MG63 (cell line): ENCODE results near the gene CLCN3. TPM values are rescaled to one million over a fixed set of nuclear protein-coding genes. Genes with fewer than 3 reads are reported as not detected.
"Not testable (repeated sequence)": the region's sequence is repeated elsewhere in the genome, so short reads cannot be mapped to it uniquely, and the experiment has no call there.

Source experiments
- DNase-seq: peaks from one replicate; pipeline ENCODE4 v3.0.0-alpha.2; 2020
- H3K27me3 ChIP-seq: fragments of 250-450 bp; sonication (Bioruptor Pico); 2 replicates; pipeline ENCODE4 v1.5.1; 2020; ENCODE audit warnings: mild to moderate bottlenecking, moderate library complexity
- H3K36me3 ChIP-seq: fragments of 250-450 bp; sonication (Bioruptor Pico); 2 replicates; pipeline ENCODE4 v1.5.1; 2020; ENCODE audit warnings: mild to moderate bottlenecking, moderate library complexity
- H3K4me3 ChIP-seq: fragments of 250-450 bp; sonication (Bioruptor Pico); 2 replicates; pipeline ENCODE4 v1.5.1; 2020; ENCODE audit warnings: mild to moderate bottlenecking, moderate library complexity
- H3K9me3 ChIP-seq: fragments of 250-450 bp; sonication (Bioruptor Pico); 2 replicates; pipeline ENCODE4 v1.5.1; 2020; ENCODE audit warnings: mild to moderate bottlenecking, moderate library complexity
- total RNA-seq: library from RNA; depleted of rRNA; stranded (reverse); fragments of >200 nt; shearing (Covaris generic); gene quantifications from 2 replicates; pipeline ENCODE4 v1.2.3, GENCODE V29; 2014; ENCODE audit warnings: low replicate concordance; rRNA removed

The CLCN3 gene
- 1.9 and 6.1 TPM in 2 replicates for total RNA-seq

- no peaks in the 10 kb centered on the region for H3K9me3 ChIP-seq
- no peaks in the 10 kb centered on the region for H3K27me3 ChIP-seq
- DNase-seq = peak; percentile 94
- peak within 1 kb of the TSS; percentile 72 for H3K4me3 ChIP-seq
- no peaks in the 10 kb centered on the region for H3K36me3 ChIP-seq
Measured at GRCh38 chr4:169619958-169620879, at the start of gene CLCN3. Gene CLCN3, plus strand, starts transcription at chr4:169620578. Its CDS starts 15,351 bp downstream, at chr4:169635929.

GRCh38 chr4:169571012-169571411, 49.4 kb upstream of the CLCN3 start:
- not testable (repeated sequence) for H3K27me3 ChIP-seq, H3K36me3 ChIP-seq, DNase-seq, H3K9me3 ChIP-seq, H3K4me3 ChIP-seq

- Histone ChIP-seq H3K4me3 (no peak overlapping the region), H3K27me3 (no peaks in the 10 kb centered on the region), H3K9me3 (no peaks in the 10 kb centered on the region)
Measured at GRCh38 chr4:169571435-169571834, 48.9 kb upstream of the CLCN3 start.

DNA sequence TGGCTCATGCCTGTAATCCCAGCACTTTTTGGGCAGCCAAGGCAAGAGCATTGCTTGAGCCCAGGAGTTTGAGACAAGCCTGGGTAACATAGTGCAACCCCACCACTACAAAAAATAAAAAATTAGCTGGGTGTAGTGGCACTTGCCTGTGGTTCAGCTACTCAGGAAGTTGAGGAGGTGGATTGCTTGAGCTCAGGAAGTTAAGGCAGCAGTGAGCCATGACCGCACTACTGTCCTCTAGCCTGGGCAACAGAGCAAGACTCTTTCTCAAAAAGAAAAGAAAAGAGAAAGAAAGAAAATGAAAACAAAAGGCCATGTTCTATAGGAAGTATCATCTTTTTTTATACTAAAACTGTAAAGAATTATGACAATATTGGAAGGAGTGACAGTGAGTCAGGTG, 46.5 kb upstream of the CLCN3 start:
- Histone ChIP-seq H3K4me3 (no peak overlapping the region), H3K9me3 (no peaks in the 10 kb centered on the region), H3K27me3 (no peaks in the 10 kb centered on the region), H3K36me3 (no peaks in the 10 kb centered on the region; the same call in 1 of the 2 replicates)
- no peak for DNase-seq

More at GRCh38 chr4:169571435-169571834, 48.9 kb upstream of the CLCN3 start:
- H3K36me3 ChIP-seq = no peaks in the 10 kb centered on the region; the same call in 1 of the 2 replicates
- no peak for DNase-seq

DNA sequence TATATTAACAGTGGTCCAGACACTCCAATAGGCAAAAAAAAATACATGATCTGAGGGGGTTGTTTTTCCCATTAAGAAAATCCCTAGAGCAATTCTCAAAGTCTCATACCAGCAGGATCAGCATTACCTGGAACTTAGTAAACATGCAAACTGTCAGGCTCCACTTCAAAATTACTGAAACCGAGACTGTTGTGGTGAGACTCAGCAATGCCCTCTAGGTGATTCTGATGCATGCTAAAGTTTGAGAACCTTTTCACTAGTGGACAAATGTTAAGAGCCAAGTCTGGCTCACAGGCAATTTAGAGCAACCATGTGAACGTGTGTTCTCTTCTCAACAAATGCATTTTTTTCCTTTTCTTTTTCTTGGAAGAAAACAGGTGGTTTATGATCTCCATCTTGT, 38.2 kb upstream of the CLCN3 start:
- H3K36me3 ChIP-seq = peaks cover 5% of the 10 kb centered on the region; the same call in 1 of the 2 replicates
- DNase-seq = no peak
- H3K4me3 ChIP-seq = no peak overlapping the region
- H3K9me3 ChIP-seq = no peaks in the 10 kb centered on the region
- no peaks in the 10 kb centered on the region for H3K27me3 ChIP-seq

- DNase-seq = no peak
- H3K36me3 ChIP-seq = peaks cover 5% of the 10 kb centered on the region; the same call in 1 of the 2 replicates
- H3K9me3 ChIP-seq = no peaks in the 10 kb centered on the region
- H3K4me3 ChIP-seq = no peak overlapping the region
- no peaks in the 10 kb centered on the region for H3K27me3 ChIP-seq
Measured at GRCh38 chr4:169582706-169583105, 37.7 kb upstream of the CLCN3 start.

DNA sequence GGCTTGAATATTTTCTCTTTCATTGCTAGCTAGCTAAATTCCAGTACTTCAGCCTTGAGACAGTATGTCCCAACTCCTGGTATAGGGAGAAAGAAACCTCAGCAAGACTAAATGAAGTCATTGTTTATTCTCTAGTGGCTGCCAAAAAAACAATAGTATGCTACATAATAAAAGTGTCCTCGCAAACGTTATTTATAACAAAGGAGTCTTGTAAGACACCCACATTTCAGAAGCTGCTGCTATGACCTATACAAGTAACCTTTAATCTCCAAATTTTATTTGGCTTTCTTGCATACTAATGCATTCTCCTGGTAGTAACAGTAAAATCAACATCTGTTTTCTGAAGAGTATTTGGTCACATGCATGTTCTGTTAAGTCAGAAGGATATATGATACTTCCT, 36.8 kb upstream of the CLCN3 start:
- DNase-seq = no peak
- no peak overlapping the region for H3K4me3 ChIP-seq
- peaks cover 5% of the 10 kb centered on the region for H3K36me3 ChIP-seq
- H3K9me3 ChIP-seq = no peaks in the 10 kb centered on the region
- no peaks in the 10 kb centered on the region for H3K27me3 ChIP-seq

DNA sequence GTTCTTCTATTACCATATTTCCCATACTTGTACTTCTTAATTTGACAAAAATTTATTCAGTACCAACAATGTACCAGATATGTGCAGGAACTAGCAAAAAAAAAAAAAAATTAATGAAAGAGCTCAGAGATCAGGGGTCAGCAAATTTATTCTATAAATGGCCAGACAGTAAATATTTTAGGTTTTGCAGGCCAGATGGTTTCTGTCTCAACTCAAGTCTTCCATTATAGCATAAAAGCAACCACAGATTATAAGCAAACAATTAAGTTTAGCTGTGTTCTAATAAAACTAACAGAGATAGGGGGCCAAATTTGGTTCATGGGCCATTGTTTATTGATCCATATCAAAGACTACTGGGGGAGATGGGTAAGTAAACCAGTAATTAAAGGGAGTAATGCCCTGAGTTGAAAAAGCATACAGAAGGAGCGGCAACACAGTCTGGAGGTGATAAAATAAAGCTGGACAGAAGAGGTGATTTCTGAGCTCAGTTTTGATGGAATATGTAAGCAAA, 27.3 kb upstream of the CLCN3 start:
- no peak for DNase-seq
- Histone ChIP-seq H3K27me3 (no peaks in the 10 kb centered on the region), H3K4me3 (no peak overlapping the region), H3K36me3 (no peaks in the 10 kb centered on the region; the same call in 1 of the 2 replicates), H3K9me3 (no peaks in the 10 kb centered on the region)

GRCh38 chr4:169594560-169595195, 25.7 kb upstream of the CLCN3 start:
- DNase-seq = no peak
- Histone ChIP-seq H3K27me3 (no peaks in the 10 kb centered on the region), H3K36me3 (no peaks in the 10 kb centered on the region), H3K9me3 (no peaks in the 10 kb centered on the region), H3K4me3 (no peak overlapping the region)

DNA sequence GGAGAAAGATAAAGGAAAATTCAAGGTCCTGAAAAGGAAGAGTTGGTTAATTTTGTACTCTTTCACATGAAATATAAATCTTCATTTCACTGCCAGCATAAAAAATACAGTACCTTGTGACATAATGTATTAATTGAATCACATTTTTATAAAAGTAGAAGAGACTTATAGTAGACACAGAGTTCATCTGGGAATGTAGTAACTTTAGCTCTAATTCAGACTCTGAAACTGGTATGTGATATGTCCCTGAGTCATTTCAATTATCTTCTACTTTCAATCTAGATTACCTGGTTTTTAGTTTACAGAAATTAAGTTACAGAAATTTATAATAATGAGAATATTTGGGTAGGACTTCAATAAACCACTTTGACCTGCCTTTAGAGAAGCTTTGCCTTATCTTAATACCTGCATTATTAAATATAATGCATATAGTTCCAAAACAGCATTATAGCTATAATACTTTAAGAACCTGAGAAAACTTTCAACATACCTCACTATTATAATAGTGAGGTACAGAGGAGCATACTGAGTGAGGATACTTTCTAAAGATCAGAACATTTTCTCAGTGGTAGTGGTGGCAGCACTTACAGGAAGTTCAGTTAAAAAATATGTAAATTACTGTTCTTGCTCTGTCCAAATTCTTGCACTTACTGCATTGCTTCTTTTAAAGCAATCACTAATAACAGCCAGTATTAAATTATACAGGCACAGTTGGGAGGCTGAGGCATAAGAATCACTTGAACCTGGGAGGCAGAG, 19.2 kb upstream of the CLCN3 start:
- Histone ChIP-seq H3K4me3 (no peak overlapping the region), H3K27me3 (no peaks in the 10 kb centered on the region), H3K36me3 (no peaks in the 10 kb centered on the region; the same call in 1 of the 2 replicates), H3K9me3 (no peaks in the 10 kb centered on the region)
- no peak for DNase-seq

DNA sequence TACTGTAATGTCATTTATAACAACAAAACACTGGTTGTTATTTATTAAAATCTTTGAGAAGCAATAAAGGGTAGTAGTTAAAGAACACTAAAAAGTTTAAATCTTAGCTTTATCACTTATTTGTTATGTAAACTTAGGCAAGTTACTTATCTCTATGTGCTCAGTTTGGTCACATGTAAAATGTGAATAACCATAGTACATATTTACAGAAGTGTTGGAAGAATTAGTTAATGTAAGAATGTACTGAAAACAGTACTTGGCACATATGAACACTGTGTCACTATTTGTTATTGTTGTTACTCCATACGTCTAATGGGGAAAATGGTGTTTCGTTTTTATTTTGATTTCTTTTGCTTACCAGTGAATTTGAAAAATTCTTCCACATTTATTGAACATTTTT, 17.1 kb upstream of the CLCN3 start:
- no peak overlapping the region for H3K4me3 ChIP-seq
- H3K9me3 ChIP-seq = no peaks in the 10 kb centered on the region
- H3K36me3 ChIP-seq = no peaks in the 10 kb centered on the region; the same call in 1 of the 2 replicates
- DNase-seq = no peak
- H3K27me3 ChIP-seq = no peaks in the 10 kb centered on the region

DNA sequence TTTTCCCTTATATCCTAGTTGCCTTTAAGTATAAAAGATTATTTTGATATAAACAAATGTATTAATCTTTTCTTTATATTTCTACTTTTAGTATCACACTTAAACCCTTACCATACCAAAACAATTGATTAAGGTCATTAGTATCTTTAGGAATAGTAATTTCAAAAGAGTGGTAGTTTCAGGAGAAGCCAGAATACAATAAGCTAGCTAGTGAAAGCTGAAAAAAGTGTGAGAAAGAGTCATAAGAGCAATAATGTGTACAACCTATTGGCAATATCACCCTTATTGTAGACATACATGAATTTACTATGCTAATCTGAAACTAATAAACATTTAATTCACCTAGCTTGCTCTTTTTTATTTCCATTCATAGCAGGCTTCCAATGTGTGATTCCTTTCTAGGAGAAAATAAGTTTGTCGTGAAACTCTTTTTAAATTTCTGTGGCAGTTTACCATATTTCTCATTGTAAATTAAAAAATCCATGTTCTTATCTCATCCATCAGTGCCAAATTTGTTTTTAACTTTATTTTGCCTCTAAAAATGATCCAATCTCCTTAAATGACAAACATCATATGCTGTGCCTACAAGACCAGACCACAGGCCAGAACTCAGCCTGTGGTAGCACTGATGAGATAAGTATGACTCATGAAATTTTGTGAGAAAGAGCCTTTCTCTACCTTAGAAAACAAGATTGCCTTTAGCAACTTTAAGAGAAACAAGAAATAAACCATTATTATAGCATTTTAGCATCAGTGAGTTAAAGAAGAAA, 16.1 kb upstream of the CLCN3 start:
- no peaks in the 10 kb centered on the region; the same call in 1 of the 2 replicates for H3K36me3 ChIP-seq
- no peak overlapping the region for H3K4me3 ChIP-seq
- no peaks in the 10 kb centered on the region for H3K27me3 ChIP-seq
- H3K9me3 ChIP-seq = no peaks in the 10 kb centered on the region
- DNase-seq = no peak

GRCh38 chr4:169604903-169605331, 15.5 kb upstream of the CLCN3 start:
- Histone ChIP-seq H3K27me3 (no peaks in the 10 kb centered on the region), H3K4me3 (no peak overlapping the region), H3K9me3 (no peaks in the 10 kb centered on the region), H3K36me3 (no peaks in the 10 kb centered on the region; the same call in 1 of the 2 replicates)
- DNase-seq = no peak

DNA sequence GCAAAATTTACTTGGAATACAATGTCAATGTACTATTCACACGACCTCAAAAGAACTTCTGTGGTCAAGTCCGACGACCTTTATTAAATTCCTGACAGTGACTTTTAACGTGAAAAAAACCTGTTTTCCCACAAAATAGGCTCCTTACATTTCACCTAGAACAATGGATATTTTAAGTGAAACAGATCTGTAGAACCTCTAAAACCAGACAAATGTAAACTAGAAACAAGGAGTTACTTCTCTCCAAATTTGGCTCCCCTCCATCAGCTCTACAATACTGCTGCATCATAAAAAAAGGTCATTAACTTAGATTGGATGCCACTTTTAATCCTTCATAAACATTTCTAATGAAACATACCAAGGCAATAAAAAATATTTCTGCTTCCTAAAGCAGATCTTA, 9.2 kb upstream of the CLCN3 start:
- Histone ChIP-seq H3K36me3 (no peaks in the 10 kb centered on the region), H3K9me3 (no peaks in the 10 kb centered on the region), H3K4me3 (peak overlapping the region; percentile 91), H3K27me3 (no peaks in the 10 kb centered on the region)
- no peak for DNase-seq

- peak within 1 kb of the TSS; percentile 91 for H3K4me3 ChIP-seq
- DNase-seq = peak; percentile 87
- no peaks in the 10 kb centered on the region for H3K9me3 ChIP-seq
- no peaks in the 10 kb centered on the region for H3K27me3 ChIP-seq
- H3K36me3 ChIP-seq = no peaks in the 10 kb centered on the region
Measured at GRCh38 chr4:169611991-169612870, 8.1 kb upstream of the CLCN3 start, which contains the start of gene NEK1. Gene NEK1, minus strand, starts transcription at chr4:169612583. Its CDS starts 9,953 bp downstream, at chr4:169602630.
